Lower lobe of right lung (tissue), 2 donors: ENCODE data around the gene TPCN1. TPM values are rescaled to one million over a fixed set of nuclear protein-coding genes. Genes with fewer than 3 reads are reported as not detected.

ENCODE experiments used
- ATAC-seq, 2 donors: fragments of 200-7000 bp; cut with Tn5 transposase; one replicate each; pipeline ENCODE4 v1.9.1; 2020 to 2022; ENCODE audit warnings: mild to moderate bottlenecking in 2 of 2, moderate library complexity in 2 of 2
- DNase-seq: peaks from one replicate; pipeline ENCODE4 v3.0.0-alpha.2; 2020
- H3K27ac ChIP-seq: fragments of 200-600 bp; one replicate; pipeline ENCODE4 v1.8.0; 2022
- H3K27me3 ChIP-seq: fragments of 200-600 bp; one replicate; pipeline ENCODE4 v1.8.0; 2022; ENCODE audit warnings: low read depth
- H3K36me3 ChIP-seq: fragments of 200-600 bp; one replicate; pipeline ENCODE4 v1.8.0; 2022; ENCODE audit warnings: mild to moderate bottlenecking
- H3K4me1 ChIP-seq: fragments of 200-600 bp; one replicate; pipeline ENCODE4 v1.8.0; 2022
- H3K4me3 ChIP-seq: fragments of 200-600 bp; one replicate; pipeline ENCODE4 v1.8.0; 2022; ENCODE audit warnings: mild to moderate bottlenecking
- H3K9me3 ChIP-seq: fragments of 200-600 bp; one replicate; pipeline ENCODE4 v1.8.0; 2022
- intact Hi-C: fragments of 100-400 bp; cut with DNase I; formaldehyde crosslinking; loops from one replicate; pipeline ENCODE4 v1.11.0; 2022
- total RNA-seq: library from RNA; stranded (reverse); fragmentation: NEBNext Ultra II Directional; extraction: Animal tissue kit (Norgen Biotek cat#: 25700); gene quantifications from one replicate; pipeline ENCODE4 v1.2.1, GENCODE V29; 2021
- TF ChIP-seq, protein P1 (sequence below): fragments of 200-600 bp; IDR thresholded peaks from one replicate; pipeline ENCODE4 v1.8.0; 2022; ENCODE audit warnings: antibody characterized with exemption, mild to moderate bottlenecking
- donor health status: DM: no; HTN: yes; CAD: no; lungs with severe emphysema.

The TPCN1 gene
- total RNA-seq, 1 donor from 2014 or later = 68.1 TPM

DNA sequence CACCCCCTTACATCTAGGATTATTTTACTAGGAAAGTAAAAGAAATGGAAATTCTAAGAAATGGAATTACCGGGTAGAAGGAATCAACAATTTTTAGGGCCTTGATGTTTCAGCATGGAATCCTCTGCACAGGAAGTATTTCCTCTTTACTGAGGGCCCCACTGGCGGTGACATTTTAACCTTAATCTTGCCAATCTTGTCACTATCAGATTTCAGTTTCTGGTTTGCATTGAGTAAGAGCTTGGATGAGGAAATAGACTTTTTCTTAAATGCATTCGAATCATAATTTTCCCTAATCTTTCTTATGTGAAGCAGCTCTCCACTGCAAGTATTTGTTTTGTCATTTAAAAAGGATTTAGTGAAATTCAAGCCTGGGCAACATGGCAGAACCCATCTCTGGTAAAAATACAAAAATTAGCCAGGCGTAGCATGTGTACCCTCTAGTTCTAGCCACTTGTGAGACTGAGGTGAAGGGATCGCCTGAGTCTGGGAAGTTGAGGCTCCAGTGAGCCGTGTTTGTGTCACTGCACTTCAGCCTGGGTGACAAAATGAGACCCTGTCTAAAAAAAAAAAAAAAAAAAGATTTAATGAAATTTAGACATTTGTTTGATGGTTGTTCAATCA, 40.7 kb downstream of the TPCN1 start:
- Histone ChIP-seq H3K27me3 (no peaks in the 10 kb centered on the region), H3K36me3 (peaks cover 25% of the 10 kb centered on the region), H3K4me3 (no peak overlapping the region), H3K9me3 (no peaks in the 10 kb centered on the region), H3K27ac (peak overlapping the region; percentile 12), H3K4me1 (peaks cover 45% of the 10 kb centered on the region)
- intact Hi-C loops = no loop called here
- no peak for ATAC-seq
- TF ChIP-seq, protein P1, sequence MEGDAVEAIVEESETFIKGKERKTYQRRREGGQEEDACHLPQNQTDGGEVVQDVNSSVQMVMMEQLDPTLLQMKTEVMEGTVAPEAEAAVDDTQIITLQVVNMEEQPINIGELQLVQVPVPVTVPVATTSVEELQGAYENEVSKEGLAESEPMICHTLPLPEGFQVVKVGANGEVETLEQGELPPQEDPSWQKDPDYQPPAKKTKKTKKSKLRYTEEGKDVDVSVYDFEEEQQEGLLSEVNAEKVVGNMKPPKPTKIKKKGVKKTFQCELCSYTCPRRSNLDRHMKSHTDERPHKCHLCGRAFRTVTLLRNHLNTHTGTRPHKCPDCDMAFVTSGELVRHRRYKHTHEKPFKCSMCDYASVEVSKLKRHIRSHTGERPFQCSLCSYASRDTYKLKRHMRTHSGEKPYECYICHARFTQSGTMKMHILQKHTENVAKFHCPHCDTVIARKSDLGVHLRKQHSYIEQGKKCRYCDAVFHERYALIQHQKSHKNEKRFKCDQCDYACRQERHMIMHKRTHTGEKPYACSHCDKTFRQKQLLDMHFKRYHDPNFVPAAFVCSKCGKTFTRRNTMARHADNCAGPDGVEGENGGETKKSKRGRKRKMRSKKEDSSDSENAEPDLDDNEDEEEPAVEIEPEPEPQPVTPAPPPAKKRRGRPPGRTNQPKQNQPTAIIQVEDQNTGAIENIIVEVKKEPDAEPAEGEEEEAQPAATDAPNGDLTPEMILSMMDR = no peak
- DNase-seq = no peak

DNA sequence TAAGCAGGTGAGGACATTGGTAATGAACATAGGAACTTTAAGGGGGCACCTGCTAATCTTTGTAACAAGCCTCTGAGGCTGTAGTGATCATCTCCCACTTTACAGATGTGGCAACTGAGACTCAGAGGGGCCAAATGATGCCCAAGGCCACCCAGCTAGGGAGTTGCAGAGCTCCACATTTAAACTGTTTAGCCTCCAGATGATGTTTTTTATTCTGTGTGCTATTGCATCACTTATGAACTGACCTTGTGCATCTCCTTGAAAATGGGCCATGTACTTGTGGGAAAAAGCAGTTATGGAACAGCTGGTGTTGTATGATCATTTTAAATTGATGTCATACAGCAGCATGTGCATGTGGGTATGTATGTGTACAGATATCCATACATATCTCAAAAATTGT, 41.4 kb downstream of the TPCN1 start:
- intact Hi-C loops = no loop called here
- no peak overlapping the region for H3K4me3 ChIP-seq
- TF ChIP-seq, protein P1 = no peak
- no peaks in the 10 kb centered on the region for H3K27me3 ChIP-seq
- H3K9me3 ChIP-seq = no peaks in the 10 kb centered on the region
- H3K36me3 ChIP-seq = peaks cover 33% of the 10 kb centered on the region
- no peak overlapping the region for H3K27ac ChIP-seq
- no peak for ATAC-seq
- peaks cover 45% of the 10 kb centered on the region for H3K4me1 ChIP-seq
- DNase-seq = no peak

DNA sequence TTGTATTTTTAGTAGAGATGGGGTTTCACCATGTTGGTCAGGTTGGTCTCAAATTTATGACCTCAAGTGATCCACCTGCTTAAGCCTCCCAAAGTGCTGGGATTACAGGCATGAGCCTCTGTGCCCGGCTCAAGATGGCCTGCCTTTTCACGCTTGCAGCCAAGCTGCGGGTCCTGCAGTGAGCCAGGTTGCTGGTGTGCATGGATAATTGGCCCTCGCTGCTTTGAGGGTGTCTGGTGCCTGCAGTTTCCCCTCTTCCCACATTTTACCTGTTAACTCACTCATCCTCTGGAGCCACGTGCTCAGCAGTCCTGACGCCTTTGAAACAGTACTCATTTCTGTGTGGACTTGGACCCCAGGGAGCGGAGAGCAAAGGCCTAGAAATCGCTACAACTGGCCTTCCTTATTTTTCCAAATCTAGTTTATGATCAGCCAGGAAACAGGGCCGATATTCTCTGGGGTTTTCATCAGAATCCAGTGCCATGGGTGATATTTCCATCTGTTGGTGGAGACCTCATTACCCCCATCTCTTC, 42.2 kb downstream of the TPCN1 start:
- intact Hi-C loops = no loop called here
- TF ChIP-seq, protein P1 = no peak
- DNase-seq = no peak

DNA sequence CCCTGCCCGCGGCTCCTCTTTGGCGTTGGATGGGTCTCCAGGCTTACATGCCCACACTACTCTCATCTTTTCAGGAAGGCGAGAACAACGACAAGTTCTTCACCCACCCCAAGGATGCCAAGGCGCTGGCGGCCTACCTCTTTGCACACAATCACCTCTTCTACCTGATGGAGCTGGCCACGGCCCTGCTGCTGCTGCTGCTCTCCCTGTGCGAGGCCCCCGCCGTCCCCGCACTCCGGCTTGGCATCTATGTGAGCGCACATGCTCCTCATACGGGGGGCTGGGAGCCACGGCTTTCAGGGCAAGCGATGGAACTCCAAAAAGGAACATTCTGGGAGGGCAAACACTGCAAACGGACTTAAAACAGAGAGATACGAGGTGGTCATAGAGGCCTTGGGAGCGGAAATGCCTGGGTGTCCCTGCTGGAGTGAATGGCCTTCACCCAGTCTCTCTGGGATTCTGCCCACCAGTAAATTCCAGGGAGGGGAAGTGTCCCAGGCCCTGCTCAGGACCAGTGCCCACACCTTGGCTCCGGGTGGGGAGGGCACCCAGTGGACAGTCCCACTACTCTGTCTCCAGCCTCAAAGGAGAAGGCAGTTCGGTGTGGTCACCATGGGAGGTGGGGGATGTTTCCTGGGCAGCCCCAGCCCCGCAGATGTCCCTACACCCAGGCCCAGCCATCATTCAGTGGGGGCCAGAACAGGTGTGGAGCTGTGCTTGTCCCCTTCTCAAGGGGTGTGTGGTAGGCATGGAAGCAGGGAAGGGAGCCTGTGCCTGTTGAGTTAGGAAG, 45.0 kb downstream of the TPCN1 start:
- TF ChIP-seq, protein P1 = no peak
- Histone ChIP-seq H3K4me3 (no peak overlapping the region), H3K36me3 (peaks cover 69% of the 10 kb centered on the region), H3K27ac (no peak overlapping the region), H3K9me3 (no peaks in the 10 kb centered on the region), H3K4me1 (peaks cover 19% of the 10 kb centered on the region), H3K27me3 (no peaks in the 10 kb centered on the region)
- ATAC-seq = no peak
- intact Hi-C loops = no loop called here
- no peak for DNase-seq

More for the DNA sequence above, 42.2 kb downstream of the TPCN1 start:
- Histone ChIP-seq H3K9me3 (no peaks in the 10 kb centered on the region), H3K4me1 (peaks cover 42% of the 10 kb centered on the region), H3K4me3 (no peak overlapping the region), H3K27me3 (no peaks in the 10 kb centered on the region), H3K36me3 (peaks cover 41% of the 10 kb centered on the region), H3K27ac (peak overlapping the region; percentile 1)
- ATAC-seq = no peak

DNA sequence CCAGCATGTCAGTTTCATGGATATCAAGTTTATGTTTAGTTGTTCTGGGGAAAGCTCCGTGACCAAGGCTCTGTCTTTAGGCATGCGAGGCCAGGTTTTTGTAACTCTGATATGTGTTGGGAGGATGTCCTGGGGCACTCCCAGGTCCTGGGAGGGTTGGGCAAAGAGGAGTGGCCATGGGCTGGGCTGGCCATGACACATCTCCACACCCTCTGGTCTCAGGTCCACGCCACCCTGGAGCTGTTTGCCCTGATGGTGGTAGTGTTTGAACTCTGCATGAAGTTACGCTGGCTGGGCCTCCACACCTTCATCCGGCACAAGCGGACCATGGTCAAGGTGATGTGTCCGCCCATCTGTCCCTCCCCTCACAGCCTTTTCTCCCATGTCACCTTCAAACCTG, 46.4 kb downstream of the TPCN1 start:
- Histone ChIP-seq H3K9me3 (no peaks in the 10 kb centered on the region), H3K27me3 (no peaks in the 10 kb centered on the region), H3K4me1 (peaks cover 19% of the 10 kb centered on the region), H3K27ac (no peak overlapping the region), H3K4me3 (no peak overlapping the region), H3K36me3 (peaks cover 69% of the 10 kb centered on the region)
- ATAC-seq (no peak), DNase-seq (no peak)
- TF ChIP-seq, protein P1 = no peak
- intact Hi-C loops = no loop called here
